Astrocyte (in vitro differentiated cells and primary cell): ENCODE data around the gene IQSEC3.
"Not testable (repeated sequence)": the region's sequence is repeated elsewhere in the genome, so short reads cannot be mapped to it uniquely, and the experiment has no call there.

Experiments
- EZH2 ChIP-seq: IDR thresholded peaks from 2 replicates; pipeline ENCODE4 v1.6.1; 2012; ENCODE audit warnings: mild to moderate bottlenecking, low read length, inconsistent platforms; ENCODE audit not compliant: insufficient read depth
- TF ChIP-seq, protein P1 (sequence below): IDR thresholded peaks from 2 replicates; pipeline ENCODE4 v1.5.1; 2011; ENCODE audit warnings: low read depth, mild to moderate bottlenecking, inconsistent platforms, low read length, moderate library complexity; ENCODE audit not compliant: insufficient read depth

DNA sequence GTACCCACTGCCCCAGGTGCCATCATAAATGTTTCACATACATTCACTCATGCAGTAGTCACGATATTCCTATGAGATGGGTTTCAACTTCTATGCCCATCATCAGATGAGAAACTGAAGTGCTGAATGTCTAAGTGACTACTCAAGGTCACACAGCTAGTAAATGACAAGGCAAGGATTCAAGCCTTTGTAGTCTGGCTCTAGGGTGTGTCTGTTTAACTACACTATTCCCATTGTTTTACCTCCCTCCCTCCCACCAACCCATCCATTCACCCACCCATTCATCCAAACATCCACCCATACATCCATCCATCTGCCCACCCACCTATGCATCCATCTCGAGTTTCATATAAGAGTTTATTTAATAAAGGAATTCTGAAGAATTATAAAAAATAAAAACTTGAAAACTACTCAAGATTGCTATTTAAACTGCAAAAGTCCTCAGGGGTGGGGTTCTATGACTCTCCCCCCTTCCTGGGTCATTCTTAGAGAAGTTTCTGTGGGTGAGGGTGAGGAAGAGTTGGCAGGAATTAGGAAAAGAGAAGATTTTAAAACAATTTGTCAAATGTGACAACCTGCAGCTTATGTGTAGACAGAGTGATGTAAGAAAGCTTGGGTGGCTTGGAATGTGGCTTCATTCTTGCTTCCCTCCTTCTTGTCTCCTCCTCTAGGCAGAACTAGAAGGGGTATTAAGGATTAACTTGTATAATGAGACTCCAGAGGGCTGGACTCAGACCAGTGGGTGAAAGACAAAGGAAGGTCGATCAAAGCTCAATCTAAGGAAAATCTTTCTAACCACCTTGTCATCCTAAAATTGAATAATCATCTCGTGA lies 13.4 kb upstream of the IQSEC3 start:
- TF ChIP-seq, protein P1, sequence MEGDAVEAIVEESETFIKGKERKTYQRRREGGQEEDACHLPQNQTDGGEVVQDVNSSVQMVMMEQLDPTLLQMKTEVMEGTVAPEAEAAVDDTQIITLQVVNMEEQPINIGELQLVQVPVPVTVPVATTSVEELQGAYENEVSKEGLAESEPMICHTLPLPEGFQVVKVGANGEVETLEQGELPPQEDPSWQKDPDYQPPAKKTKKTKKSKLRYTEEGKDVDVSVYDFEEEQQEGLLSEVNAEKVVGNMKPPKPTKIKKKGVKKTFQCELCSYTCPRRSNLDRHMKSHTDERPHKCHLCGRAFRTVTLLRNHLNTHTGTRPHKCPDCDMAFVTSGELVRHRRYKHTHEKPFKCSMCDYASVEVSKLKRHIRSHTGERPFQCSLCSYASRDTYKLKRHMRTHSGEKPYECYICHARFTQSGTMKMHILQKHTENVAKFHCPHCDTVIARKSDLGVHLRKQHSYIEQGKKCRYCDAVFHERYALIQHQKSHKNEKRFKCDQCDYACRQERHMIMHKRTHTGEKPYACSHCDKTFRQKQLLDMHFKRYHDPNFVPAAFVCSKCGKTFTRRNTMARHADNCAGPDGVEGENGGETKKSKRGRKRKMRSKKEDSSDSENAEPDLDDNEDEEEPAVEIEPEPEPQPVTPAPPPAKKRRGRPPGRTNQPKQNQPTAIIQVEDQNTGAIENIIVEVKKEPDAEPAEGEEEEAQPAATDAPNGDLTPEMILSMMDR: not testable (repeated sequence)
- TF ChIP-seq EZH2: not testable (repeated sequence)
